Neuronal stem cell (in vitro differentiated cells): ENCODE data around the gene RPL10.
A peak's percentile ranks its signal among the peaks of the same experiment; 100 is the strongest.

ENCODE experiments used
- DNase-seq: peaks from one replicate; pipeline ENCODE4 v3.0.0-alpha.2; 2013; ENCODE audit warnings: low spot score
- H2AFZ ChIP-seq: one replicate; pipeline ENCODE4 v1.6.1; 2013; ENCODE audit warnings: mild to moderate bottlenecking, low read length, inconsistent platforms
- H2AK5ac ChIP-seq: 2 replicates; pipeline ENCODE4 v1.6.1; 2013; ENCODE audit warnings: low read depth, mild to moderate bottlenecking, inconsistent platforms, low read length, moderate library complexity, mixed read lengths
- H2BK120ac ChIP-seq: 2 replicates; pipeline ENCODE4 v1.6.1; 2013; ENCODE audit warnings: low read depth, mild to moderate bottlenecking, inconsistent platforms, low read length, moderate library complexity, mixed read lengths
- H2BK12ac ChIP-seq: one replicate; pipeline ENCODE4 v1.6.1; 2013; ENCODE audit warnings: low read length, inconsistent platforms
- H2BK15ac ChIP-seq: 2 replicates; pipeline ENCODE4 v1.6.1; 2013; ENCODE audit warnings: mild to moderate bottlenecking, low read length, inconsistent platforms, mixed read lengths
- H2BK5ac ChIP-seq: one replicate; pipeline ENCODE4 v1.6.1; 2013; ENCODE audit warnings: inconsistent platforms, mild to moderate bottlenecking, low read length, moderate library complexity
- H3K14ac ChIP-seq: one replicate; pipeline ENCODE4 v1.6.1; 2013; ENCODE audit warnings: low read length, inconsistent platforms
- H3K18ac ChIP-seq: 2 replicates; pipeline ENCODE4 v1.6.1; 2013; ENCODE audit warnings: low read length, inconsistent platforms
- H3K23ac ChIP-seq: 2 replicates; pipeline ENCODE4 v1.6.1; 2013; ENCODE audit warnings: low read depth, mild to moderate bottlenecking, mixed read lengths, low read length, inconsistent platforms; ENCODE audit not compliant: poor library complexity
- H3K27ac ChIP-seq: replicated peaks from 3 replicates; pipeline ENCODE4 v1.5.1; 2013; ENCODE audit warnings: low read length, inconsistent platforms
- H3K27me3 ChIP-seq, 3 experiments: 2 replicates each; pipeline ENCODE4 v1.6.1; 2013; ENCODE audit warnings: low read length in 3 of 3, mild to moderate bottlenecking in 2 of 3, inconsistent platforms in 1 of 3, low read depth in 1 of 3, mixed read lengths in 1 of 3, moderate library complexity in 1 of 3; ENCODE audit not compliant: control insufficient read depth in 3 of 3, insufficient read depth in 3 of 3
- H3K36me3 ChIP-seq, 2 donors: replicated peaks in 1 of 2; 2 replicates each; pipeline ENCODE4 v1.6.1; 2013; ENCODE audit warnings: low read length in 2 of 2; ENCODE audit not compliant: control insufficient read depth in 2 of 2, insufficient read depth in 2 of 2
- H3K4ac ChIP-seq: 2 replicates; pipeline ENCODE4 v1.6.1; 2013; ENCODE audit warnings: inconsistent platforms, mild to moderate bottlenecking, low read length, moderate library complexity
- H3K4me1 ChIP-seq, 2 donors: 1 replicate in 1 of 2; 2 replicates in 1 of 2; pipeline ENCODE4 v1.6.1; 2013; ENCODE audit warnings: low read length in 2 of 2, low read depth in 1 of 2; ENCODE audit not compliant: control insufficient read depth in 2 of 2, insufficient read depth in 1 of 2
- H3K4me2 ChIP-seq: one replicate; pipeline ENCODE4 v1.6.1; 2013; ENCODE audit warnings: mild to moderate bottlenecking, low read length, inconsistent platforms; ENCODE audit not compliant: insufficient read depth, poor library complexity, severe bottlenecking
- H3K4me3 ChIP-seq, 2 donors: 2 replicates each; pipeline ENCODE4 v1.5.1; 2013; ENCODE audit warnings: low read length in 2 of 2, mild to moderate bottlenecking in 2 of 2, inconsistent platforms in 1 of 2, moderate library complexity in 1 of 2
- H3K79me1 ChIP-seq: one replicate; pipeline ENCODE4 v1.6.1; 2013; ENCODE audit warnings: low read depth, mild to moderate bottlenecking, inconsistent platforms, low read length, moderate library complexity
- H3K9ac ChIP-seq: one replicate; pipeline ENCODE4 v1.6.1; 2013; ENCODE audit warnings: mild to moderate bottlenecking, low read depth, low read length, inconsistent platforms; ENCODE audit not compliant: poor library complexity
- H3K9me3 ChIP-seq, 2 donors: replicated peaks in 1 of 2; 2 replicates each; pipeline versions ENCODE3 to v1.6.1; 2013; ENCODE audit warnings: low read length in 2 of 2, mild to moderate bottlenecking in 2 of 2, inconsistent platforms in 1 of 2, low read depth in 1 of 2, mixed read lengths in 1 of 2, moderate library complexity in 1 of 2; ENCODE audit not compliant: control insufficient read depth in 2 of 2, insufficient read depth in 1 of 2
- H4K8ac ChIP-seq: one replicate; pipeline ENCODE4 v1.6.1; 2013; ENCODE audit warnings: low read depth, mild to moderate bottlenecking, inconsistent platforms, low read length, moderate library complexity
- H4K91ac ChIP-seq: one replicate; pipeline ENCODE4 v1.6.1; 2013; ENCODE audit warnings: low read length, low read depth, mild to moderate bottlenecking, inconsistent platforms; ENCODE audit not compliant: poor library complexity
- WGBS, 2 donors: extraction: QIAGEN DNeasy Blood & Tissue Kit; methylation state at CpG; one replicate each; pipeline ENCODE4 v1.1.7; 2013; ENCODE audit warnings: missing lambda C conversion rate in 2 of 2, mixed read lengths in 1 of 2; ENCODE audit not compliant: insufficient read length in 2 of 2, insufficient replicate concordance in 1 of 2; ENCODE audit errors: extremely low coverage in 2 of 2; 5-methylcytosine and 5-hydroxymethylcytosine counted together

RPL10 gene

GRCh38 chrX:154362085-154362742 is 36.0 kb upstream of the RPL10 start:
- H3K27ac ChIP-seq: no peak overlapping the region
- no CpG with 5 or more reads among the region's 30 CpGs for WGBS, 2 donors
- H3K4ac ChIP-seq: no peak overlapping the region
- no peak overlapping the region for H3K9ac ChIP-seq
- H3K79me1 ChIP-seq: peaks cover 39% of the 10 kb centered on the region
- H4K8ac ChIP-seq: no peak overlapping the region
- H3K4me2 ChIP-seq: no peak overlapping the region
- no peak overlapping the region for H3K4me3 ChIP-seq
- H2BK12ac ChIP-seq: no peak overlapping the region
- H3K18ac ChIP-seq: no peak overlapping the region
- no peak overlapping the region for H2BK120ac ChIP-seq
- no peak overlapping the region for H2AFZ ChIP-seq
- H3K14ac ChIP-seq: no peak overlapping the region
- H3K27me3 ChIP-seq: no peaks in the 10 kb centered on the region
- H4K91ac ChIP-seq: no peak overlapping the region
- peaks cover 84 to 97% of the 10 kb centered on the region in 2 donors for H3K36me3 ChIP-seq
- H2BK5ac ChIP-seq: no peak overlapping the region
- H2AK5ac ChIP-seq: no peak overlapping the region
- H3K4me1 ChIP-seq: no peaks in the 10 kb centered on the region
- no peak overlapping the region for H2BK15ac ChIP-seq
- H3K23ac ChIP-seq: no peak overlapping the region
- DNase-seq: no peak
- H3K9me3 ChIP-seq: no peaks in the 10 kb centered on the region

GRCh38 chrX:154363706-154364439 is 34.3 kb upstream of the RPL10 start:
- no peak overlapping the region for H3K14ac ChIP-seq
- peak overlapping the region; percentile 31 for H3K23ac ChIP-seq
- no CpG with 5 or more reads among the region's 20 CpGs for WGBS, 2 donors
- no peak overlapping the region for H2AFZ ChIP-seq
- H2BK120ac ChIP-seq: no peak overlapping the region
- peaks cover 75 to 97% of the 10 kb centered on the region in 2 donors for H3K36me3 ChIP-seq
- H4K8ac ChIP-seq: no peak overlapping the region
- H2BK5ac ChIP-seq: no peak overlapping the region
- no peak overlapping the region for H2BK12ac ChIP-seq
- H3K9ac ChIP-seq: peak overlapping the region; percentile 21
- no peaks in the 10 kb centered on the region for H3K9me3 ChIP-seq
- H3K4ac ChIP-seq: no peak overlapping the region
- no peak overlapping the region for H3K18ac ChIP-seq
- no peak overlapping the region for H2AK5ac ChIP-seq
- H3K79me1 ChIP-seq: peaks cover 28% of the 10 kb centered on the region
- no peak overlapping the region for H3K4me3 ChIP-seq
- H3K27me3 ChIP-seq: no peaks in the 10 kb centered on the region
- no peak for DNase-seq
- H4K91ac ChIP-seq: no peak overlapping the region
- H3K4me2 ChIP-seq: no peak overlapping the region
- H3K27ac ChIP-seq: no peak overlapping the region
- H2BK15ac ChIP-seq: no peak overlapping the region
- H3K4me1 ChIP-seq: peaks cover 0 to 4% of the 10 kb centered on the region in 2 donors

GRCh38 chrX:154365052-154365600 is 33.1 kb upstream of the RPL10 start:
- no peak overlapping the region for H2BK5ac ChIP-seq
- H4K91ac ChIP-seq: no peak overlapping the region
- H3K27ac ChIP-seq: no peak overlapping the region
- peaks cover 64 to 92% of the 10 kb centered on the region in 2 donors for H3K36me3 ChIP-seq
- WGBS, 2 donors: no CpG with 5 or more reads among the region's 20 CpGs
- H3K4ac ChIP-seq: no peak overlapping the region
- H2AK5ac ChIP-seq: no peak overlapping the region
- no peak overlapping the region for H4K8ac ChIP-seq
- H3K18ac ChIP-seq: no peak overlapping the region
- peaks cover 21% of the 10 kb centered on the region for H3K79me1 ChIP-seq
- no peaks in the 10 kb centered on the region for H3K9me3 ChIP-seq
- DNase-seq: no peak
- H2AFZ ChIP-seq: no peak overlapping the region
- H3K4me3 ChIP-seq: no peak overlapping the region
- H3K9ac ChIP-seq: no peak overlapping the region
- no peaks in the 10 kb centered on the region for H3K27me3 ChIP-seq
- no peak overlapping the region for H2BK15ac ChIP-seq
- H2BK120ac ChIP-seq: no peak overlapping the region
- H2BK12ac ChIP-seq: no peak overlapping the region
- H3K23ac ChIP-seq: no peak overlapping the region
- no peak overlapping the region for H3K14ac ChIP-seq
- peaks cover 0 to 4% of the 10 kb centered on the region in 2 donors for H3K4me1 ChIP-seq
- H3K4me2 ChIP-seq: no peak overlapping the region

- no peak overlapping the region for H2AK5ac ChIP-seq
- WGBS, 2 donors: no CpG with 5 or more reads among the region's 32 CpGs
- H3K9ac ChIP-seq: no peak overlapping the region
- no peak overlapping the region for H3K14ac ChIP-seq
- H3K4me1 ChIP-seq: peaks cover 0 to 4% of the 10 kb centered on the region in 2 donors
- no peak overlapping the region for H4K91ac ChIP-seq
- peak overlapping the region; percentile 11 for H3K4me2 ChIP-seq
- H3K36me3 ChIP-seq: peaks cover 58 to 83% of the 10 kb centered on the region in 2 donors
- no peak overlapping the region for H3K27ac ChIP-seq
- H3K79me1 ChIP-seq: peaks cover 22% of the 10 kb centered on the region
- H3K27me3 ChIP-seq: no peaks in the 10 kb centered on the region
- no peak overlapping the region for H2AFZ ChIP-seq
- H3K9me3 ChIP-seq: no peaks in the 10 kb centered on the region
- no peak overlapping the region for H2BK5ac ChIP-seq
- H2BK12ac ChIP-seq: no peak overlapping the region
- no peak overlapping the region for H3K4ac ChIP-seq
- no peak overlapping the region for H2BK15ac ChIP-seq
- H4K8ac ChIP-seq: no peak overlapping the region
- no peak overlapping the region for H2BK120ac ChIP-seq
- no peak overlapping the region for H3K18ac ChIP-seq
- H3K23ac ChIP-seq: no peak overlapping the region
- H3K4me3 ChIP-seq: no peak overlapping the region
- no peak for DNase-seq
Measured at GRCh38 chrX:154365997-154366665, 32.0 kb upstream of the RPL10 start.
